Mesendoderm (in vitro differentiated cells): ENCODE measurements around the gene POM121L12.

Experiments used
- DNase-seq: peaks from one replicate; pipeline ENCODE4 v3.0.0; 2013
- H2AK5ac ChIP-seq: 2 replicates; pipeline ENCODE4 v1.6.1; 2013; ENCODE audit warnings: low read length, inconsistent platforms
- H2BK120ac ChIP-seq: 2 replicates; pipeline ENCODE4 v1.6.1; 2013; ENCODE audit warnings: low read depth, mild to moderate bottlenecking, low read length, moderate library complexity, mixed read lengths
- H2BK15ac ChIP-seq: replicated peaks from 2 replicates; pipeline ENCODE4 v1.6.1; 2013; ENCODE audit warnings: low read depth, mild to moderate bottlenecking, moderate library complexity
- H2BK5ac ChIP-seq: 2 replicates; pipeline ENCODE4 v1.6.1; 2013; ENCODE audit warnings: low read length, inconsistent platforms
- H3K18ac ChIP-seq: 2 replicates; pipeline ENCODE4 v1.6.1; 2013; ENCODE audit warnings: mild to moderate bottlenecking, low read length, mixed read lengths
- H3K23ac ChIP-seq: one replicate; pipeline ENCODE4 v1.6.1; 2013; ENCODE audit warnings: low read length
- H3K27ac ChIP-seq: 2 replicates; pipeline ENCODE4 v1.5.1; 2013; ENCODE audit warnings: low read depth, mild to moderate bottlenecking, inconsistent platforms, low read length, moderate library complexity
- H3K27me3 ChIP-seq: 2 replicates; pipeline ENCODE4 v1.6.1; 2013; ENCODE audit warnings: low read length, control low read depth, mild to moderate bottlenecking, inconsistent platforms; ENCODE audit not compliant: insufficient read depth, poor library complexity
- H3K36me3 ChIP-seq: 2 replicates; pipeline ENCODE4 v1.6.1; 2013; ENCODE audit warnings: low read length, inconsistent platforms; ENCODE audit not compliant: control insufficient read depth, insufficient read depth
- H3K4ac ChIP-seq: one replicate; pipeline ENCODE4 v1.6.1; 2013; ENCODE audit warnings: low read depth, mild to moderate bottlenecking, low read length, moderate library complexity
- H3K4me1 ChIP-seq: 2 replicates; pipeline ENCODE4 v1.6.1; 2013; ENCODE audit warnings: low read depth, low read length, inconsistent platforms; ENCODE audit not compliant: control insufficient read depth
- H3K4me2 ChIP-seq: 2 replicates; pipeline ENCODE4 v1.6.1; 2013; ENCODE audit warnings: low read length
- H3K4me3 ChIP-seq: 2 replicates; pipeline ENCODE4 v1.5.1; 2013; ENCODE audit warnings: mild to moderate bottlenecking, low read length
- H3K56ac ChIP-seq: one replicate; pipeline ENCODE4 v1.6.1; 2013; ENCODE audit warnings: low read length
- H3K79me1 ChIP-seq: 2 replicates; pipeline ENCODE4 v1.6.1; 2013; ENCODE audit warnings: low read length, inconsistent platforms
- H3K79me2 ChIP-seq: 2 replicates; pipeline ENCODE4 v1.6.1; 2013; ENCODE audit warnings: mild to moderate bottlenecking, low read length; ENCODE audit not compliant: control insufficient read depth, insufficient read depth
- H3K9ac ChIP-seq: 2 replicates; pipeline ENCODE4 v1.6.1; 2013; ENCODE audit warnings: low read length, inconsistent platforms
- H4K5ac ChIP-seq: one replicate; pipeline ENCODE4 v1.6.1; 2013; ENCODE audit warnings: low read length
- H4K8ac ChIP-seq: one replicate; pipeline ENCODE4 v1.6.1; 2013; ENCODE audit warnings: low read depth, mild to moderate bottlenecking, control low read depth, low read length, moderate library complexity
- WGBS: extraction: QIAGEN DNeasy Blood & Tissue Kit; methylation state at CpG from one replicate; pipeline ENCODE4 v1.1.7; 2013; ENCODE audit warnings: low lambda C conversion rate, missing lambda C conversion rate; ENCODE audit not compliant: insufficient coverage; ENCODE audit errors: extremely low coverage; 5-methylcytosine and 5-hydroxymethylcytosine counted together

The POM121L12 gene

GRCh38 chr7:53050433-53050832, 15.0 kb downstream of the POM121L12 start:
- Histone ChIP-seq H2BK120ac (no peak overlapping the region), H2AK5ac (no peak overlapping the region), H3K18ac (no peak overlapping the region), H3K4ac (no peak overlapping the region), H2BK5ac (no peak overlapping the region), H3K27ac (no peak overlapping the region), H3K27me3 (no peaks in the 10 kb centered on the region), H3K4me1 (no peaks in the 10 kb centered on the region), H3K9ac (no peak overlapping the region), H3K4me2 (no peak overlapping the region), H3K4me3 (no peak overlapping the region), H3K56ac (no peak overlapping the region), H3K79me1 (no peaks in the 10 kb centered on the region), H3K36me3 (no peaks in the 10 kb centered on the region), H3K23ac (no peak overlapping the region), H2BK15ac (no peak overlapping the region), H4K5ac (no peak overlapping the region), H3K79me2 (no peaks in the 10 kb centered on the region), H4K8ac (no peak overlapping the region)
- WGBS: no CpG with 5 or more reads among the region's 2 CpGs
- DNase-seq: no peak

DNA sequence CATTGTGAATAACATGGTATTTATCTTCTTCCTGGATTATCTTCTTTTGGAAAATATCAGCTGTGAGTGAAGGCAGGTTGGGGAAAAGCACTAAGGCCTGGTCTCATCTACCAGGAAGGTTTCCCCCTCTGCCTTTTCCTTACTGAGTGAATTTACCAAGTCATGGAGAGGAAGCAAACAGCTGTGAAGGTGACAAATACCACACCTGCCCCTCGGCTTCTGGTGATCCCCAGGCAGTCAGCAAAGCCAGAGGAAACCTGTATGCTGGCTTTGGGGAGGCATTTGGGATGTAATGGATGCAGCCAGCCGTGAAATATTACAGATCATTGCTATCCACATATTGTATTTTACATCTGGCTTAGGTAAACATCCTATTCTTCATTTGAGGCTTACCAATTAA, 24.2 kb downstream of the POM121L12 start:
- H2BK120ac ChIP-seq: no peak overlapping the region
- H2AK5ac ChIP-seq: no peak overlapping the region
- H3K79me2 ChIP-seq: no peaks in the 10 kb centered on the region
- no peak overlapping the region for H2BK5ac ChIP-seq
- H3K18ac ChIP-seq: no peak overlapping the region
- no peak overlapping the region for H2BK15ac ChIP-seq
- no peak overlapping the region for H3K4me3 ChIP-seq
- no peak overlapping the region for H3K9ac ChIP-seq
- no peaks in the 10 kb centered on the region for H3K36me3 ChIP-seq
- peak; percentile 68 for DNase-seq
- H3K4me2 ChIP-seq: no peak overlapping the region
- H3K79me1 ChIP-seq: no peaks in the 10 kb centered on the region
- H3K4ac ChIP-seq: no peak overlapping the region
- no peak overlapping the region for H3K27ac ChIP-seq
- no peak overlapping the region for H4K8ac ChIP-seq
- no CpG with 5 or more reads among the region's 2 CpGs for WGBS
- no peak overlapping the region for H3K56ac ChIP-seq
- H3K27me3 ChIP-seq: no peaks in the 10 kb centered on the region
- H4K5ac ChIP-seq: no peak overlapping the region
- H3K4me1 ChIP-seq: no peaks in the 10 kb centered on the region
- H3K23ac ChIP-seq: no peak overlapping the region

DNA sequence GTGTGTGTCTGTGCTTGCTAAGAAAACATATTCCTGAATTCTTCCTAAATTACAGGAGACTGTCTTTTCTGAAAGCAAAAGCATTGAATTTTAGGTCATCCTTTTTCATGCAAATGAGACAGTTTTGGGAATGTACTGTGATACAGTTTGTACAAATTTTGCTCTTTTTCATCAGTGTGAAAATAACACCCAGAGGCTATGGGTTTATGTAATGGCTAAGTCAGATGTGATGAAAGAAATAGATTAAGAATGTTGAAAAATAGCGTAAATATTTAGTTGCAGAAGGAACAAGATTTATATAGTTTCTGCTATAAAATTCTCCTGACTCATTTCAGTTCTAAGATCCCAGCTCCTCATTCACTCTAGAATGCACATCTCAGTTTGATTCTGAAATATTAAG, 24.6 kb downstream of the POM121L12 start:
- no peak overlapping the region for H4K5ac ChIP-seq
- no peak overlapping the region for H2BK120ac ChIP-seq
- no peak overlapping the region for H3K18ac ChIP-seq
- H4K8ac ChIP-seq: no peak overlapping the region
- H3K4me2 ChIP-seq: no peak overlapping the region
- no peak overlapping the region for H2AK5ac ChIP-seq
- no peaks in the 10 kb centered on the region for H3K36me3 ChIP-seq
- no peak overlapping the region for H2BK15ac ChIP-seq
- H3K4me3 ChIP-seq: no peak overlapping the region
- no CpG with 5 or more reads among the region's 1 CpG for WGBS
- no peak overlapping the region for H3K27ac ChIP-seq
- no peak overlapping the region for H3K4ac ChIP-seq
- H3K27me3 ChIP-seq: no peaks in the 10 kb centered on the region
- H3K4me1 ChIP-seq: no peaks in the 10 kb centered on the region
- H3K79me1 ChIP-seq: no peaks in the 10 kb centered on the region
- H2BK5ac ChIP-seq: no peak overlapping the region
- no peak overlapping the region for H3K23ac ChIP-seq
- H3K56ac ChIP-seq: no peak overlapping the region
- H3K9ac ChIP-seq: no peak overlapping the region
- no peaks in the 10 kb centered on the region for H3K79me2 ChIP-seq
- DNase-seq: no peak

DNA sequence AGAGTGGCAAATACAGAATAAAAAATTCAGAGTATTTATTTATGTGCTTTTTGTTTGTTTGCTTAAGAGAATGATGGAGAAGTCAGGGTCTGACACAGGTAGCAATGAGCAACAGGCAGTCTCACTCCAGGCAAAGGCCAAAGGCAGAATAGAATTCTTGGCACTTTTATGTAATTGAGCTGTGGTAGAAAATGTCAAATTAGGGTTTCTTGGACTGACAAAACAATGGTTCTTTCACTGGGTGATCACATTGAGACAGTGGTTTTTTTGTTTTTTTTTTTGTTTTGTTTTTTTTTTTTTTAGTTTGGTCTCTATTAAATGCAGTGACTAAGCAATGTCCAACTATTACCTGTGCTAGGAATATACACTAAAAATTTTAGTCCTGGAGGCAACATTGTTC, 27.4 kb downstream of the POM121L12 start:
- Histone ChIP-seq H2BK5ac (no peak overlapping the region), H3K36me3 (no peaks in the 10 kb centered on the region), H3K23ac (no peak overlapping the region), H3K18ac (no peak overlapping the region), H3K4me1 (no peaks in the 10 kb centered on the region), H4K8ac (no peak overlapping the region), H3K79me2 (no peaks in the 10 kb centered on the region), H3K4me3 (no peak overlapping the region), H3K4me2 (no peak overlapping the region), H2BK15ac (no peak overlapping the region), H2AK5ac (no peak overlapping the region), H4K5ac (no peak overlapping the region), H2BK120ac (no peak overlapping the region), H3K9ac (no peak overlapping the region), H3K27me3 (no peaks in the 10 kb centered on the region), H3K79me1 (no peaks in the 10 kb centered on the region), H3K56ac (no peak overlapping the region), H3K27ac (no peak overlapping the region), H3K4ac (no peak overlapping the region)
- DNase-seq: no peak

DNA sequence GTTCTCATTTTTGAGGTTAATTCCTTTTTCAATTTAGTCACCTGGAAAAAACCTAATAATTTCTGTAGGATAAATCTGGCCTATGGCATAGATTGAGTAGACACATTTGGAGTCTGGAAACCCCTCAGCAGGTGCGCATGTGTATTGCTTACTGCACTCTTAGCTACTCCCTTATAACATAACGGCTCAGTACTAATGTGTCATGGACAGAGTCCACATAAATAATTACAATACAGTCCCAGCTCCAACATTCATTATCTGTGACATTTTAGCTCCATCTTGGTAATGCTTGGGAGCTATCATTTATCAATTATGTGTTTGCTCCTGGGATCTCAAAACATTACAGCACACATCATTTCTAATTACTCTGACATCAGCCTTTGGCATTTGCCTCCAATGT, 33.2 kb downstream of the POM121L12 start:
- Histone ChIP-seq H3K4me1 (no peaks in the 10 kb centered on the region), H3K4me3 (no peak overlapping the region), H3K27me3 (no peaks in the 10 kb centered on the region), H3K23ac (no peak overlapping the region), H3K27ac (no peak overlapping the region), H2BK15ac (no peak overlapping the region), H3K4me2 (no peak overlapping the region), H2BK5ac (no peak overlapping the region), H3K56ac (no peak overlapping the region), H2AK5ac (no peak overlapping the region), H4K8ac (no peak overlapping the region), H3K79me2 (no peaks in the 10 kb centered on the region), H4K5ac (no peak overlapping the region), H2BK120ac (no peak overlapping the region), H3K4ac (no peak overlapping the region), H3K79me1 (no peaks in the 10 kb centered on the region), H3K18ac (no peak overlapping the region), H3K36me3 (no peaks in the 10 kb centered on the region), H3K9ac (no peak overlapping the region)
- no peak for DNase-seq
- WGBS: no CpG with 5 or more reads among the region's 2 CpGs

DNA sequence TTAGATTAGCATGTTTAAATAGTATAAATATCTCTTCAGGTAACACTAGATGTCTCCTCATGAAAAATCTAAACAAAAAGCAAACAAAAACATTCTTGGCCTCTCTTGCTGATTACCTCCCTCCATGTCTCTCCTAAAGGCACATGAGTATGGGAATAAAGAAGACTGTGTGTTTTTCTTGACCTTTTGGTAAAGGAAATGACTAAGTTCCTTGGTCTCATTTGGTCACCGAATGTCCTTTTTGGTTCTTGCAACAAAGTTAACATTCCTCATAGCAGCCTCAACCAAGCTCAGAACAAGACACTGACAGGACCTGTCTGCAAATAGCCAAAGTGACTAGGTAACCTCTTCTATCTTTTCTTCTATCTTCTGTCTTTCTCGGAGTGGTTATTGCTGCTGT, 35.5 kb downstream of the POM121L12 start:
- no peak overlapping the region for H3K56ac ChIP-seq
- no peak overlapping the region for H3K9ac ChIP-seq
- H4K8ac ChIP-seq: no peak overlapping the region
- no peaks in the 10 kb centered on the region for H3K4me1 ChIP-seq
- no peak overlapping the region for H3K4me2 ChIP-seq
- no peak overlapping the region for H3K18ac ChIP-seq
- H3K79me2 ChIP-seq: no peaks in the 10 kb centered on the region
- H2AK5ac ChIP-seq: no peak overlapping the region
- H2BK15ac ChIP-seq: no peak overlapping the region
- no peak overlapping the region for H3K23ac ChIP-seq
- H3K27me3 ChIP-seq: no peaks in the 10 kb centered on the region
- H2BK120ac ChIP-seq: no peak overlapping the region
- DNase-seq: no peak
- H3K79me1 ChIP-seq: no peaks in the 10 kb centered on the region
- no peak overlapping the region for H3K4me3 ChIP-seq
- no peak overlapping the region for H3K27ac ChIP-seq
- no peak overlapping the region for H4K5ac ChIP-seq
- WGBS: no CpG with 5 or more reads among the region's 2 CpGs
- H3K4ac ChIP-seq: no peak overlapping the region
- no peak overlapping the region for H2BK5ac ChIP-seq
- no peaks in the 10 kb centered on the region for H3K36me3 ChIP-seq
